D721Med (cell line): Measurements from ENCODE around the gene PREX1.

Experiments used
- DNase-seq: peaks from one replicate; pipeline ENCODE4 v3.0.0; 2011; ENCODE audit warnings: low spot score; ENCODE audit not compliant: insufficient read length
- FAIRE-seq: peaks from 2 replicates; lab custom pipeline; 2011; peaks lifted over from hg19 to GRCh38; lab: Jason Lieb, UNC
- CTCF ChIP-seq: IDR thresholded peaks from 2 replicates; pipeline ENCODE4 v1.5.1; 2012; ENCODE audit warnings: mild to moderate bottlenecking, control low read depth; ENCODE audit not compliant: insufficient read depth; ENCODE audit errors: missing control alignments

PREX1 gene

GRCh38 chr20:48787861-48788375 is 39.9 kb downstream of the PREX1 start:
- DNase-seq, result no peak
- no peak for FAIRE-seq
- TF ChIP-seq CTCF, result no peak

DNA sequence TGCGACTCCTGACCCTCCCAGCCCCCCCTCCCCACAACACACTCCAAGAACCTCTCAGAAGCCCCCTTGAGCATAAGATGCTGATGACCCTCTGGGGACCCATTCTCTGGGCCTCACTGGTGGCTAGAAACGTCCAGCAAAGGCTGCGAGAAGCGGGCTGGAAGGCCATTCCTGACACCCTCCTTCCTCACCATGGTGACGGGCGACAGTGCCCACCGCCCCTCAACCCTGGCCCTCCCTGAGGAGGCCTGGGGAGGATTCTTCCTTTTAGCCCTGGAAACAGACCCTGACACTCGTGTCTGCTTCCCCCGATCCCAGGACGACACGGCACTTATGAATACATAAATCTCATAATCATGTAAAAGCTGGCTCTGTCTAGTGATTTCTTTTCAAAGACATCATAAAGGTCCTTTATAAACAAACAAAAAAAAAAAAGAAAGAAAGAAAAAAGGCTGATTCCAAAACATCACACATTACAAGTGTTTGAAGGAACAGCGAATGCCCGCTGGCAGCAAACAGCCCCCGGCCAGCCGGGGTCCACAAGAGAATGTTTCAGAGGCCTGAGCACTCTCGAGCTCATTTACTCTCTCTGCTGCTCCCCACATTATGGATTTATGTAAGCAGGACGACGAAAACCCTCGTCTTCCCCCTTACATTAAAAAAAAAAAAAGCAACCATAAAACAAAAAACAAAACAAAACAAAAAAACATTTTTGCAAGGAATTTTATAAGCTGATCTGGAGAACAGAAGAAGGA is 40.7 kb downstream of the PREX1 start:
- FAIRE-seq, result no peak
- TF ChIP-seq CTCF, result no peak
- no peak for DNase-seq

- DNase-seq (no peak), FAIRE-seq (no peak)
- TF ChIP-seq CTCF, result no peak
Observed at GRCh38 chr20:48785801-48786200, 42.0 kb downstream of the PREX1 start.

GRCh38 chr20:48785256-48785655 is 42.5 kb downstream of the PREX1 start:
- DNase-seq (no peak), FAIRE-seq (no peak)
- TF ChIP-seq CTCF, result no peak

- TF ChIP-seq CTCF, result no peak
- DNase-seq (no peak), FAIRE-seq (no peak)
Observed at GRCh38 chr20:48784273-48784641, 43.5 kb downstream of the PREX1 start.

GRCh38 chr20:48783533-48784272 is 44.1 kb downstream of the PREX1 start:
- DNase-seq (no peak), FAIRE-seq (no peak)
- no peak for TF ChIP-seq CTCF
